Fibroblast of villous mesenchyme (primary cell): ENCODE measurements around the gene DCUN1D2. TPM values are rescaled to one million over a fixed set of nuclear protein-coding genes. Genes with fewer than 3 reads are reported as not detected.

ENCODE experiments used
- DNase-seq: peaks from one replicate; pipeline ENCODE4 v3.0.0-alpha.2; 2010; ENCODE audit warnings: low read depth
- H3K4me3 ChIP-seq: 2 replicates; pipeline ENCODE4 v1.5.1; 2011; ENCODE audit warnings: low read depth, mild to moderate bottlenecking, low read length
- total RNA-seq: library from RNA; depleted of rRNA; stranded (reverse); fragments of >200 nt; gene quantifications from 2 replicates; pipeline ENCODE4 v1.2.3, GENCODE V29; 2012
- TF ChIP-seq, protein P1 (sequence below): IDR thresholded peaks from 2 replicates; pipeline ENCODE4 v1.5.1; 2012; ENCODE audit warnings: low read depth, mild to moderate bottlenecking, low read length; ENCODE audit not compliant: insufficient read depth

Gene DCUN1D2
- total RNA-seq, 1 donor = 13.4 TPM

DNA sequence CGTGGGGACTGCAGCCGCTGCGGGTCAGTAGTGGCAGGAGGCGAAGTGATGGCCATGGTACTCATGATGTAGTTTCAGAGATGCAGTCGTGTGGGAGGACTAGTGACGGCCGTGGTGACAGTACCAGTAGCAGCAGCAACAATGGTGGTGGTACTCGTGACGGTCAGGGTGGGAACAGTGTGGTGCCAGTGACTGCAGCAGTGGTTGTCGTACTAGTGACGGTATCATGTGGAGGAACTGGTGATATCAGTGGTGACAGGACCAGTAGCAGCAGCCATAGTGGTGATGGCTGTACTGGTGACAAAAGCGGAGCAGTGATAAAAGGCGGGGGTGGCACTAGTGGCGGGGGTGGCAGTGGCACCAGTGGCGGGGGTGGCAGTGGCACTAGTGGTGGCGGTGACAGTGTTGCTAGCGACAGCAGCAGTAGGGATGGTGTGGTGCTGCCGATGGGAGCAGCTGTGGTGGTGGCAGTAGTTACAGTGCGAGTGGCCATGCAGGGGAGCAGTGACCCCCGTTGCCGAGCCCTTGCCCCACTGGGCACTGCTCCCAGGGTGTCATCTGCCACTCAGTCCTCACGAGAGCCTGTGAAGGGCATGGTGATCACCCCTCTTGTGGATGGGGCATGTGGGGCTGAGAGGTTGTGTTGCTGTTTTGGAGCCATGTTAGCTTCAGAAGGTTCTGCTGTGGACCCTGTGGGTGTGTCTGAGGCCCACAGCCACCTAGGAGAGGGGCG lies 60.0 kb downstream of the DCUN1D2 start:
- TF ChIP-seq, protein P1, sequence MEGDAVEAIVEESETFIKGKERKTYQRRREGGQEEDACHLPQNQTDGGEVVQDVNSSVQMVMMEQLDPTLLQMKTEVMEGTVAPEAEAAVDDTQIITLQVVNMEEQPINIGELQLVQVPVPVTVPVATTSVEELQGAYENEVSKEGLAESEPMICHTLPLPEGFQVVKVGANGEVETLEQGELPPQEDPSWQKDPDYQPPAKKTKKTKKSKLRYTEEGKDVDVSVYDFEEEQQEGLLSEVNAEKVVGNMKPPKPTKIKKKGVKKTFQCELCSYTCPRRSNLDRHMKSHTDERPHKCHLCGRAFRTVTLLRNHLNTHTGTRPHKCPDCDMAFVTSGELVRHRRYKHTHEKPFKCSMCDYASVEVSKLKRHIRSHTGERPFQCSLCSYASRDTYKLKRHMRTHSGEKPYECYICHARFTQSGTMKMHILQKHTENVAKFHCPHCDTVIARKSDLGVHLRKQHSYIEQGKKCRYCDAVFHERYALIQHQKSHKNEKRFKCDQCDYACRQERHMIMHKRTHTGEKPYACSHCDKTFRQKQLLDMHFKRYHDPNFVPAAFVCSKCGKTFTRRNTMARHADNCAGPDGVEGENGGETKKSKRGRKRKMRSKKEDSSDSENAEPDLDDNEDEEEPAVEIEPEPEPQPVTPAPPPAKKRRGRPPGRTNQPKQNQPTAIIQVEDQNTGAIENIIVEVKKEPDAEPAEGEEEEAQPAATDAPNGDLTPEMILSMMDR = no peak
- no peak overlapping the region for H3K4me3 ChIP-seq
- DNase-seq = no peak

GRCh38 chr13:113429608-113429985 lies 60.9 kb downstream of the DCUN1D2 start:
- DNase-seq = no peak

GRCh38 chr13:113428871-113429607 lies 61.5 kb downstream of the DCUN1D2 start:
- TF ChIP-seq, protein P1 = no peak

More at GRCh38 chr13:113429608-113429985, 60.9 kb downstream of the DCUN1D2 start:
- H3K4me3 ChIP-seq = no peak overlapping the region
- TF ChIP-seq, protein P1 = no peak

DNA sequence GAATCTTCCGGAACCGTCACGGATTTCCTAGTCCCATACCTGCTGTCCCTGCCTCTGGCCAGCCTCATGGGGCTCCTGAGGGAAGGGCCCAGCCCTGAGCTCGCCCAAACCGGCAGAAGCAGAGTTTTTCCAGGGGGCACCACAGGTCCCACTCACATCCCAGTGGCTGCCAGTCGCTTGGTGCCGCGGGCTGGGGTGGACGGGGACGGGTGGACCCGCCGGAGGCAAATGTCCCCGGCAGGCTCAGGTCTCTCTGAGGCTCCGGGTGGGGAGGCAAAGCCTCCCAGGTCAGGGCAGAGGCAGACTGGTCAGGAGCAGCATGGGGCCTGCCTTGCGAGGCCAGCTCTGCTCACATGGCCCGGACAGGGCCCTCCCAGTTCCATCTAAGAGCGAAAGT lies 62.0 kb downstream of the DCUN1D2 start:
- TF ChIP-seq, protein P1 = no peak
- no peak overlapping the region for H3K4me3 ChIP-seq
- no peak for DNase-seq

More at GRCh38 chr13:113428871-113429607, 61.5 kb downstream of the DCUN1D2 start:
- no peak for DNase-seq
- no peak overlapping the region for H3K4me3 ChIP-seq

DNA sequence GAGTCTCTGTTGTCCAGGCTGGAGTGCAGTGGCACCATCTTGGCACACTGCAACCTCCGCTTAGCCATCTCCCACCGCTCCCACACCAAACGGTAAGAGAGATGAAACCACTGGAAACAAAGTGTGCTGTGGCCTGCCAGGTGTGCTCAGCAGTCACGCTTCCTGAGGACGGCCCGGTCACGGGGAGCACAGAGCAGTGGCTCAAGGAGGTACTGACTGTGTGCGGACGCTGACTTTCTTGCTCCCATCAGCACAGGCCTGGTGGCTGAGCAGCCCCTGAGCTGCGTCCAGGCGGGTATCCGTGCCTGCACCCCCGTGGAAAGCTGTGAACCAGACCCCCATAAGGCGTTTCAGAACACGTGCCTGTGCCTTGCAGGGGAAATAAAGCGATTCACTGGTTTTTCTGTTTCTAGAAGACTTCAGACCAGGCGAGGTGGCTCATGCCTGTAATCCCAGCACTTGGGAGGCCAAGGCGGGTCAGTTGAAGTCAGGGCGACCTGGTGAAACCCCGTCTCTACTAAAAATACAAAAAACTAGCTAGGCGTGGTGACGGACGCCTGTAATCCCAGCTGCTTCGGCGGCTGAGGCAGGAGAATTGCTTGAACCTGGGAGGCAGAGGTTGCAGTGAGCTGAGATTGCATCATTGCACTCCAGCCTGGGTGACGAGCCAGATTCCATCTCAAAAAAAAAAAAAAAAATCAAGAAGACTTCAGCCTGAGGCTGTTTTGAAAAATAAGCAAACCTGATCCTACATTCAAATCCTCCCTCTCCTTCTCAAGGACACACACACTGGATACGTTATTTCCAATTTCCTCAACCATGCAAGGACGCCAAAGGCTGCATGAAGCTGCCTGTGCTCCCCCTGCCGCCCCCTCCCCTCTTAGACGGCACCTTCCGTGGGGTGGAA lies 62.7 kb downstream of the DCUN1D2 start:
- H3K4me3 ChIP-seq = no peak overlapping the region
- peak; percentile 53 for DNase-seq
- TF ChIP-seq, protein P1 = no peak

DNA sequence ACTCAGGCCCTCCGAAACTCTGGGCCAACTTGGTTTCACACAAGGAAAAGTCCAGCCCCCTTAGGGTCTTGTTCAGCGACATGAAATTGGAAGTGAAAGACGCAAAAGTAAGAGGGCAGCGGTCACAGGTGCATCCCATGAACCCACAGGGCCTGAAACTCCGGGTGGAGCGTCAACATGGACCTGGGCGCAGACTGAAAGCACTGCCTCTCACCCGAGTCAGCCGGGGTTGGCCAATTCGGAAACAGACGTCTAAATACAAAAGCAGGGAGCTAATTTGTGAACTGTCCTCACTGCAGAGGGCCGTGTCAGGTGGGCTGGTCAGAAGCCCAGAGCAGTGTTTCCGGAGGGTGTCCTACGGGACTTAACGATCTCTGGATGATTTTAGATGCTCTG lies 63.9 kb downstream of the DCUN1D2 start:
- TF ChIP-seq, protein P1 = no peak
- no peak for DNase-seq
- no peak overlapping the region for H3K4me3 ChIP-seq
